Right lobe of liver (tissue), 4 donors: ENCODE results near the gene LDLRAD4.

Source experiments
- CTCF ChIP-seq, 4 donors: fragments of 200-600 bp in 3 of 4; fragments of 450-650 bp in 1 of 4; IDR thresholded peaks; one replicate each; pipeline versions ENCODE4 v1.5.1 to v1.8.0; 2016 to 2022; ENCODE audit warnings: antibody characterized with exemption in 4 of 4, mild to moderate bottlenecking in 2 of 4
- POLR2A ChIP-seq: fragments of 450-650 bp; IDR thresholded peaks from one replicate; pipeline ENCODE4 v1.6.1; 2017; ENCODE audit warnings: antibody characterized with exemption, mild to moderate bottlenecking
- donor health status: DM: no; HTN: no; CAD: no.
- donor health status: DM: no; HTN: no; CAD: no.
- donor health status: DM: no; HTN: yes; CAD: no.

- TF ChIP-seq CTCF (IDR thresholded peaks at IDR 0.05) (no peak), POLR2A (no peak)
Observed at GRCh38 chr18:13513481-13513880, 294.9 kb downstream of the LDLRAD4 start.
